ENCODE results near the gene PRR30.
"Not testable (repeated sequence)": the region's sequence is repeated elsewhere in the genome, so short reads cannot be mapped to it uniquely, and the experiment has no call there.

PRR30 gene

GRCh38 chr2:27139310-27139709 is at the start of gene PRR30:
Gene PRR30, minus strand, starts transcription at chr2:27139410. Its CDS starts 1,081 bp downstream, at chr2:27138329.
- DNase-seq, result no peak

- DNase-seq, result no peak
These were observed 47.6 kb upstream of the PRR30 start for GRCh38 chr2:27186613-27187345.

- DNase-seq, result no peak
These were observed 46.3 kb upstream of the PRR30 start for GRCh38 chr2:27185331-27186026.

GRCh38 chr2:27184115-27184514 is 44.9 kb upstream of the PRR30 start:
- no peak for DNase-seq

- no peak for DNase-seq
These were observed 43.1 kb upstream of the PRR30 start for GRCh38 chr2:27182346-27182745.

GRCh38 chr2:27179344-27180000 is 40.3 kb upstream of the PRR30 start:
- no peak for DNase-seq

DNA sequence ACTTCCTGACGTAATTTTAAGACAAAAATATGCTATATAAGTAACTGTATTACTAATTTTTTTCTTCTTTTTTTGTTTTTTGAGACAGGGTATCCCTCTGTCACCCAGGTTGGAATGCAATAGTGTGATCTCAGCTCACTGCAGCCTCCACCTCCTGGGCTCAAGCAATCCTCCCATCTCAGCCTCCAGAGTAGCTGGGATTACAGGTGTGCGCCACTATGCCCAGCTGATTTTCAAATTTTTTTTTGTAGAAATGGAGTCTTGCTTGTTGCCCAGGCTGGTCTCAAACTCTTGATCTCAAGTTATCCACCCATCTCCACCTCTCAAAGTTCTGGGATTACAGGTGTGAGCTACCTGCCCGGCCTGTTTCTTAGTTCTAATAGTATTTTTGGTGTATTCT is 39.3 kb upstream of the PRR30 start:
- no peak for DNase-seq

DNA sequence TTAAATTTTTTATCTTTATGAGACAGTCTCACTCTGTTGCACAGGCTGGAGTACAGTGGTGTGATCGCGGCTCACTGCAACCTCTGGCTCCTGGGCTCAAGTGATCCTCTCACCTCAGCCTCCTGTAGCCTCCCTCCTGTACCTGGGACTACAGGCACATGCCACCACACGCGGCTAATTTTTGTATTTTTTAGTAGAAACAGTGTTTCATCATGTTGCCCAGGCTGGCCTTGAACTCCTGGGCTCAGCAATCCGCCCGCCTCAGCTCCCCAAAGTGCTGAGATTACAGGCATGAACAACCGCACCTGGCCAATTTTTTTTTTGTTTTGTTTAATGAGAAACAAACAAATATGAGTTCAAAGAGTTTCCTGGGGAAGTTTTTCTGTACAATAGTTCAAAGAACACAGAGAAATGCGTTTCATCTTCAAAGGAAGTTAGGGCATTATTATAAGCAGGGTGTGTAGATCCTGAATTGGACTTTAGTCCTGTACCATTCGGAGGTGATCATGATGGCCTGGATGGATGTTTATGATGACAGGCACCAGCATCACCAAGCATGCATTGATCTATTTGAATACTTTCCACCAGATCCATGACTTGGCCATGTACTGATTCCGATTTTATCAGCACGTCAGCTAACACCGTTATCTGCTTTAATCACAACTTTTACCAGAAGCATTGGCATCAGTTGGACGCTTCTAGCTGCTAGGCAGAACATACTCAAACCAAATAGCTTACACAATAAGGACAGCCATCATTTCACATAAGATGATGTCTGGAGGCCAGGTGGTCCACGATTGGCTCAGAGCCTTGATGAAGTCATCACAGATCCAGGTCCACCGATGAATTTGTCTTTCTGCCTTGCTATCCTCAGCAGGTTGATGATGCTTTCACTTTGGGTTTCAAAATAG is 38.5 kb upstream of the PRR30 start:
- DNase-seq, result no peak

DNA sequence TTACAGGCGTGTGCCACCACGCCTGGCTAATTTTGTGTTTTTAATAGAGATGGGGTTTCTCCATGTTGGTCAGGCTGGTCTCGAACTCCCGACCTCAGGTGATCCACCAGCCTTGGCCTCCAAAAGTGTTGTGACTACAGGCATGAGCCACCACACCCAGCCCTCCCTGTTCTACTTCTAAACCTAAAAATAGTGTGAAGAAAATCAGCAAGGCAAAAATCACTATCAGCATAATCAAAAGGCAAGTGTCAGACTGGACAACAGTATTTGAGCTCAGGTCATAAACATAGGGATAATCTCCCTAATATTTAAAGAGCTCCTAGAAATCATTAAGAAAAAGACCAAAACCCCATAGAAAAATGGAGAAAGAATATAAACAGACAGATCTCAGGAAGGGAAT is 36.6 kb upstream of the PRR30 start:
- DNase-seq, result not testable (repeated sequence)

DNA sequence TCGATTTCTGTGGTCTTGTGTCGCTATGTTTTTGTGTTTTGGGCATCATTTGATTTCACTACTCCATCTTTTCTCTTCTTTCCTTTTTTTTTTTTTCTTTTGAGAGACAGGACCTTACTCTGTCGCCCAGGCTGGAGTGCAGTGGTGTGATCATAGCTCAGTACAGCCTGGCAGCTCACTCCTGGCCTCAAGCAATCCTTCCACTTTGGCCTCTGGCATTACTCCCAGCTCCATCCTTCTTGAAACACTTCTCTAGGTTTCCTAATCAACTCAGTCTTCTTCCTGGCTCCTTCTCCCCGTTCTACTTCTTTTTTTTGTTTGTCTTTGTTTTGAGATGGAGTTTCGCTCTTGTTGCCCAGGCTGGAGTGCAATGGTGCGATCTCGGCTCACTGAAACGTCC is 36.1 kb upstream of the PRR30 start:
- no peak for DNase-seq

- DNase-seq, result no peak
These were observed 35.4 kb upstream of the PRR30 start for GRCh38 chr2:27174638-27175037.

GRCh38 chr2:27171351-27171848 is 32.2 kb upstream of the PRR30 start:
- DNase-seq, result no peak

- DNase-seq, result no peak
These were observed 31.5 kb upstream of the PRR30 start for GRCh38 chr2:27170581-27171337.

DNA sequence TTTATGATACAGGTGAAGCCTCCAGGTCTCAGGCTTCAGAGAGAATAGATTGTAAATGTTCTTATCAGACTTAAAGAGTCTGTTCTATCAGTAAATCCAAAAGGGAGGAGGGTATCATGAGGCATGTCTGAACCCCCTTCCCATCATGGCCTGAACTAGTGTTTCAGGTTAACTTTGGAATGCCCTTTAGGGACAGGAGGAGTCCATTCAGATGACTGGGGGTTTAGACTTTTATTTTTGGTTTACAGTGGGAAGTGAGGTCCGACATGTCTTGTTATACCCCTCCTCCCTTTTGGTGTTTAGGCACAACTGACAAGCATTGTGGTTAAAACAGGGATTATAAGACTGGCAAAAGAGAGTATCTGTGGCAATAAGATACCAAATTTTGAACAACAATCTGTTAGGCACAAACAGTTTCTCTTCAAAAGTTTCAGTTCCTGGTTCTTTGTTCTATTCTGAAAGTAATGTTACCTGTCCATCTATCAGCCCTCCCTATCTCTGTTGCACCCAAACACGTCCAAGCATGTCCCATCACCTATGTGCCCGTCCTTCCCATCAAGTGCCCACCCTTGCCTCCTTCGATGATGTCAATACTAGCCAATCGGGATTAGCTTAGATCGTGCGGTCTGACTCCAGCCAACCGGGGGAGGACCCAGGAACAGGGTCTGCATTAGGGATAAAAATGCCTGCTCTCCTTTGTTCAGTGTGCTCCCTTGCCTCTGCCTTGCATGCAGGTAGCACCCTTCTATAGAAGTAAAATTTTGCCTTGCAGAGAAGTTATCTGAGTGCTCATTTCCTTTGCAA is 26.0 kb upstream of the PRR30 start:
- no peak for DNase-seq

DNA sequence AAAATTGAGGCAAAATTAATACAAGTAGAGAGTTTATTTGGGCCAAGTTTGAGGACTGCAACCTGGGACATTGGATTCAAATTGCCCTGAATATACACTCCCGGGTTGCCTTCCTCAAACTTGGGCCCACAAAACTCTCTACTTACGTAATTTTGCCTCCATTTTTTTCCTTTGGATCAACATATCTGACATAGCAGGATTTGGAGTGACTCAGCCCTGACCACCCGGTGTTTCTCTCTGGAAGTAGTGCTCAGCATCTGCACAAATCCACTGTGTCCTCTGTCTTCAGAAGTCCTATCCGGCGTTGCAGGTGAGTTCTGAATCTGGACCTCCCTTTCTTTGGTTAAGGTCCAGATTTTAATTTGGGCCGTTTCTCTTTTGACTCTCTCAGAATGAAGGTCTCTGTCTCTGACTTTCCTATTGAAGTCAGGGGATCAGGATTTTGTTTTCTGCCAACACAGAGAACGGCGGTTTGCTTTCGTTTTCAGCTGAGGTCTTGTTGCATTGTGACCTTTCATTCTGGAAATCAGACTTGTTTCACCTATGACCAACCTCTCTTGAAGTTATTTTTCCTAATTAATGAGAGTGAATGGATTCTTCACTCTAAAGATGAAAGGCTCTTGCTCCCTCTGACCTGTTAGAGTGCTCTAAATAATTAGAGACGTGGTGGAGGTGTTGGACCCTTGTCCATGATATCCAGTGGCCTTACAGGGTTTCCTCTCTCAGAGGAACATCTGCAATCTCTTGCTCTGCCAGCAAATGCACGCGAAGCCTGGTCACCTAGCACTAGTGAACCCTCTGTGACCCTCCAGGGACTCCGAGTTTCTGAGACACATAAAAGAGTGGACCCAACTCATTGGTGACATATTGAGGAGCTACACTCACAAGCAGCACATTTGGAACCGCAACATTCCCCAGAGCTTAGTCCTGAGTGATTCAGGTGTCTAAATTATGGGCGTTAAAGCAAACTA is 23.2 kb upstream of the PRR30 start:
- no peak for DNase-seq

- no peak for DNase-seq
These were observed 21.0 kb upstream of the PRR30 start for GRCh38 chr2:27160191-27160590.

DNA sequence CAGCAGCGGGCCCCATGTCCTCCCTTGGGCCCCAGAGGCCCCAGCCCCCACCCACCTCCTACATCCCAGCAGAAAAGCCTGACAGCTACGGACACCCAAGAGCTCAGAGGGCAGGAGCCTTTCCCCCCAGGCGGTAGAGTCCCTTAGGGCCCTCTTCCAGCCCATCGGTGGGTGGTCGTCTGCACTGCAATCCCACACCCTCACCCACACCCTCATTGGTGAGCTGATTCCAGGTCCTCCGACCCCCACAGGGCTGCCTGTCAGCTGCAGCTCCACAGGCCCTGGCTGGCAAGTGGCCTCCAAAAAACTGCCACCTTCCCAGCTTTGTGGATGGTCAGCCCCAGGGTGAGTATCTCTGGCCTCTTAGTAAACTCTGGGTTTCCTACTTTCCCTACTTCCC is 20.1 kb upstream of the PRR30 start:
- DNase-seq, result no peak

DNA sequence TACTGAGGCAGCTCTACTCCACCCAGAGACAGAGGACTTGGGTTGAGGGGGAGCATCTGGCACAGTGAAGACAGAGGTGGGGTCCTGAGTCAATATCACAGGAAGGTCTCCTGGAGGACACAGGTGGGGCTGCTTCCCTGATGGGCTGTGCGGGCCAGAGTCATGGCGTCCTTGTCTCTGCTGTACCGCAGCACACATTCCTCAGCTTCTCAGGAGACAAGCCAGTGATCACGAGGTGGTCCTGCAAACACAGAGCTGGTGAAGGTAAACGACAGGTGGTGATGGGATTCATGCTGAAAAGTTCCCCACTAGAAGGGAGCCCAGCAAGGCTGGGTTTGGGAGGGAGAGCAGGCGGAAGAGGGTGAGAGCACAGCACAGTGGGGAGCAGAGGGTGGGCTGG is 19.3 kb upstream of the PRR30 start:
- no peak for DNase-seq

GRCh38 chr2:27155069-27155520 is 15.9 kb upstream of the PRR30 start:
- no peak for DNase-seq

- no peak for DNase-seq
These were observed 15.3 kb upstream of the PRR30 start for GRCh38 chr2:27154488-27154887.
